NCI-H526 treated with DMSO at 0.1 percent for 48 hours (cell line): Measurements from ENCODE around the gene BLZF1.
A peak's percentile ranks its signal among the peaks of the same experiment; 100 is the strongest.
"Not testable (repeated sequence)": the region's sequence is repeated elsewhere in the genome, so short reads cannot be mapped to it uniquely, and the experiment has no call there.

Experiments
- DNase-seq: peaks from one replicate; lab custom pipeline; 2025; lab: John Stamatoyannopoulos, UW

BLZF1 gene

DNA sequence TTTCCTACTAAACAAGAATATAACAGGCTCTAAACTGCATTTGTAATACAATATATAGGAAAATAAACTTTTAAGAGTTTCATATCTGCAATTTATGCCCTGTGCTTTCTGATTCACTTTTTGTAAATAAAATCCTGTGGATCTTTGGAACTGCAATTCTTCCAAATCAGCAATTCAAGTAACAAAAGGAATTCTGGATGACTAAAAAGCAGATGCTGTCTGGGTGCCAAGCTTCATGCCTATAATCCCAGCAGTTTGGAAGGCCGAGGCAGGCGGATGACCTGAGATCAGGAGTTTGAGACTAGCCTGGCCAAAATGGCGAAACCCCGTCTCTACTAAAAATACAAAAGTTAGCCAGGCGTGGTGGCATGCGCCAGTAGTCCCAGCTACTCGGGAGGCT lies 6.7 kb upstream of the BLZF1 start:
- no peak for DNase-seq

DNA sequence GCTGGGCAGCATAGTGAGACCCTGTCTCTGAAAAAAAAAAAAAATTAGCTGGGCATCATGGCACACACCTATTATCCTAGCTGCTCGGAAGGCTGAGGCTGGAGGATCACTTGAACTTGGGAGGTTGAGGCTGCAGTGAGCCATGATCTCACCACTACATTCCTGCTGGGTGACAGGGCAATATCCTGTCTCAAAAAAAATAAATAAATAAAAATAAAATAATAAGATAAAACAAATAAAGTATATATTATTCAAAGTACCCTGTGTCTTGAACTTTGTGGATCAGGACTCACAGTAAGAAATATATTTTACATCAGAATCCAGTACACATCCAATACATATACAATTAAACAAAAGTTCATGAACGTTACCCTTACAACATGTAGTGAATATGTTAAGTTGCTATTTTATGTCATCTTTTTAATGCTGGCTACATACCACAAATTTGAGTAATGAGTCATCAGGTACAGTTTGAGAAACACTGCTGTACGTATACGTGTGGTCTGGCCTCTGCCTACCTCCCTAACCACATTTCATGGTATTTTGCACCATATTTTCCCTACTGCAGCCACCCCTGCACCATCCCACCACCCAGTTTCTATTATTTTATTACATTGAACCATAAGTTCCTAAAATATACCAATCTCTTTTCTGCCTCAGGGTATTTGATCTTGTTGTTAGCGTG lies 4.8 kb upstream of the BLZF1 start:
- DNase-seq: no peak

DNA sequence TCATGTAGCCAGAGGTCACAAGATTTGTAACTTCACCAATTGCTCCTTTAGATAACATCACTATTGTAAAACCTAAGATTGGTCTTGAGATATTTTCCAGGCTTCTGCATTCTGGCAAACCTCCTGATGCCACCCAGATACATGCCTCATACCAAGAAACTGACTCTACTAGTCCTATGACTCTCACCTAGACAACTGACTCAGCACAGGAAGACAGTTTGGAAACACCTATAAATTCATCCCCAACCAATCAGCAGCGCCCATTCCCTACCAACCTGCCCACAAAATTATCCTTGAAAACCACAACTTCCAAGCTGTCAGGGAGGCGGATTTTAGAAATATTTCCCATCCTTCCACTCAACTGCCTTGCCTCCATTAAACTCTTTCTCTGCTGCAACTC lies 3.0 kb upstream of the BLZF1 start:
- no peak for DNase-seq

DNA sequence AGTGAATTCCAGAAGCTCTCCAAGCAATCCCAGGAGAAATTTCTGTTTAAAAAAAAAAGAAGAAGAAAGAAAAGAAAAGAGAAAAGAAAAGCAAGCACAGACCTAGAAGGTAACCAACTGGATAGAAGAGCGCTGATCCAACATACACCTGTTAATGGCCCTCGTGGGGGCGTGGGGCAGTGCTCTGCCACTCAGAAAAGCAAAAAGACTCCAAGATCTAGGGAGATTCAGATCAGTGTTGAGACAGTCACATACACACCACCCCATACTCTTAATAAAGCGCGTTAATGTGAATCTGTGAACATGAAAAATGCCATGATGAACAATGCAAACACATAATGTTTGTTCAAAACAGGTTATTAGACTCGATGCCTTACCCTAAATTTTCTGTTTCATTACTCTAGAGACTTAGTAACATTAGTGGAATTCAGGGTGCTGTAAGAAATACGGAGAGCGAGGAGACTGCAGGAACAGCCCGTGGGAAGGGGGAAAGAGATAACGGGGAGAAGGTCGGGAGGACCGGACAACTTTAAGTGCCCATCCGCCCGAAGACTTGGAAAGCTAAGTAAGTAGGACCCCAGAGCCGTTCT lies 804 bp upstream of the BLZF1 start:
- no peak for DNase-seq

DNA sequence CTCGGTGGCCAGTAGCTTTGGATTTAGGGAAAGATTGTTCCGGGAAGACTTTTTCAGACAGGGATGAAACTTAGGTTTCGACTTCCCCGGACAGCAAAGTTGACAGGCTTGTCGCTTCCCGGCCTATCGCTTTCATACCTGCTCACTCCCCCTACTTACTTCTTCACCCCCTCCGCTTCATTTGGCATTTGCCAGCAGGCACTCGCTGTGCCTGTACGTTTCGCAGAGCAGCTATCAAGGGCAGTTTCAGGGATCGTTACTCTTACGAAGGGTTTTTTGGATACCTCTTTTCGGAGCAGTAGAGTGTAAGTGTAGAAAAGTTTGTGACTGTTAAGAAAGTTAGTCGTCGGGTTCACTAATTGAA lies 393 bp downstream of the BLZF1 start:
- no peak for DNase-seq

DNA sequence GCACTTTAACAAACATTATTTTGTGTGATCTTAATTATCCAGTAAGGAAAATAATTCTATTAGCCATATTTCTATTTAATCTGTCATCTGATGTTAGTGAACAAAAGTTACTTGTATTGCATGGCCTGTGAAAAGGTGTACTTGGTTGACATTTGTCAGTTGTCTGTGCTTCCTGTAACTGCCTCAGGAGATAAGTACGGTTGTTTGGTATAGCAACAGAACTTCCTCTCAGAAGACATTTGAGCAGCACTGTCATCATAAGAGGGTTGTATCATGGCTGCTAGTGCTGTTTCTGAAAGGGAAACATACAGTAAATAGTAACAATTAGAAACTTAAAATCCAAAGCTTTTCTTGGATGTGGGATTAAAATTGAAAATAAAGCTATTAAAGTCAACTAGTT lies 3.4 kb downstream of the BLZF1 start:
- no peak for DNase-seq

DNA sequence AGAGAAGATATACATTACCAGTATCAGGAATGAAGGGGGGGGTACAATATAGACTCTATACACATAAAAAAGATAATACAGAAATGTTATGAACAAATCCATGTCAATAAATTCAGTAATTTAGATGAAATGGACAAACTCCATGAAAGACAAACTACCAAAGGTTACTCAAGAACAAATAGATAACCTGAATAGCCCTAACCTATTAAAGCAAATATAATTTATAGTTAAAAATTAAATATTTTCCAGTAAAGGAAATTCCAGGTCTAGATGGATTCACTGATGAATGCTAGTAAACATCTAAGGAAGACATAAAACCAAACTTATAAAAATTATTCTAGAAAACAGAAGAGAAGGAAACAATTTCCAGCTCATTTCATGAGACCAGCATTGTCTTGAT lies 13.2 kb downstream of the BLZF1 start:
- DNase-seq: no peak

DNA sequence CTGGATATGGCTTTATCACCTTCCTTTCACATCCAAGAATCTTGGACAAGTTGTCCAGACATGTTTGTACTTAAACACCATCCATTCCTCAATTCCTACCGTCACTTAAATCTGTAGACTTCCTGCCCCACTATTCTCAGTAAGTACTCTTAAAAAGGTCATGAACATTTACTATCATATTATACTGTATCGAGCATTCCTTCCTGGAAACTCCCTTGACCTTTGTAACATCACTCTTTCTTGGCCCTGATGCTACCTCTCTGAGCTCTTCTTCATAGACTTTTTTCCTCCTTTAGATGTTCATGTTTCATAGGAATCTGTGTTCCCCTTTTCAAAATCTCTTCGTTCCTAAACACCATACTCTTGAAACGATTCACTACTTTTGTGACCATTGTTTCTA lies 15.5 kb downstream of the BLZF1 start:
- DNase-seq: no peak

DNA sequence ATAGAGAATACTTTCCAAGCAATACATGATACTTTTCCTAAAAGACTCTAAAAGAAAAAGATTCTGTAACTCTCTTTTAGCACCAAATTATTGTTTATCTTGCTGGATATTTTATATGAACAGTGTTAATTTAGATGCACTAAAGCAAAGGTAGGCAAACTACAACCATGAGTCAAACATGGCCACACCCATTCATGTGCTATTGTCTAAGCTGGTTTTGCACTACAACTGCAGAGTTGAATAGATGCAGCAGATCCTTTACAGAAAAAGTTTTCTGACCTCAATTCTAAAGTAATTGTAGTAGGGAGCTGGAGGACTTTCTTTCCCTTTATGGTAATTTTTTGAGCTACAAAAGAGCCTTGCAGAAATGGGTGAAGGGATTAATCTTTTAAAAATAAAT lies 19.4 kb downstream of the BLZF1 start:
- no peak for DNase-seq

DNA sequence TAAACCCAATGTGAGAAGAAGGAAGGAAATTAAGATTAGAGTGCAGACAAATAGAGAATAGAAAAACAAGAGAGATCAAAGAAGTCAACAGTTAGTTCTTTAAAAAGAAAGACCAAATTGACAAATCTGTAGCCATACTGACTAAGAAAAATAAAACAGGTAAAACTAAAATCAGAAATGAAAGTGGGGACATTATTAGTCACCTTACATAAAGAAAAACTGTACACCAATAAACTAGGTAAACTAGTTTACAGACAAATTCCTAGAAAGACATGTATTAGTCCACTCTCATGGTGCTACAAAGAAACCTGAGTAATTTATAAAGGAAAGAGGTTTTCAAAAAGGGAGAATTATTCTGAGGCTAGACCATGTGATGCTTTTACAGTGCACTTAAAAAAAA lies 22.3 kb downstream of the BLZF1 start:
- no peak for DNase-seq

DNA sequence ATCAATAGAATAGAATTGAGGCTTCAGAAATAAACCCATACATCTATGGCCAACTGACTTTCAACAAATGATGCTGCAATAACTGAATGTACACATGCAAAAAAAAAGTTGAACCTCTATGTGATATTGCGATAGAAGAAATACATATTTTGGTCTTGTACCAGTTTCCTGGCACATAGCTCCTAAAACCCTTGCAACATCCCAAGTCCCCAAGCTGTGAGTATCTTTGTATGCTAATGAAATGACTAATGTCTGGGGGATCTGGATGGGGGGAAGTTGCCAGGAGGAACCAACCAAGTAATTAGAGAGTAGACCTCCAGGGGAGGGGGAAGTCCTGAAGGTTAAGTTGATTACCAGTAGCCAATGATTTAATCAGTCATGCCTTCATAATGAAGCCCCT lies 24.4 kb downstream of the BLZF1 start:
- DNase-seq: no peak

DNA sequence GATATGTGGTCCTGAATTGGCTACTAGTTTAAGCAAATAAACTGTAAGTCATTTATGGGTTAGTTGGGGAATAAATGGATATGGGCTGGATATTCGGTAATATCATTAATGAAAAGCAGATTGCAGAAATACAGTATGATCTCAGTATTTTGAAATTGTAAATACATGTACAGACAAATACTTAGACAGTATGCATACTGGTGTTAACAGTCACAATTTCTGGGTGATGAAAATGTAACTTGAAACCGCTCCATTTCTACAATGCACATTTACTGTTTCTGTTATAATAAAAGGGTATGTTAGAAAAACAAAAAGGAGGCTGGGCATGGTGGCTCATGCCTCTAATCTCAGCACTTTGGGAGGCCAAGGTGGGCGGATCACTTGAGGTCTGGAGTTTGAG lies 28.0 kb downstream of the BLZF1 start:
- DNase-seq: no peak

DNA sequence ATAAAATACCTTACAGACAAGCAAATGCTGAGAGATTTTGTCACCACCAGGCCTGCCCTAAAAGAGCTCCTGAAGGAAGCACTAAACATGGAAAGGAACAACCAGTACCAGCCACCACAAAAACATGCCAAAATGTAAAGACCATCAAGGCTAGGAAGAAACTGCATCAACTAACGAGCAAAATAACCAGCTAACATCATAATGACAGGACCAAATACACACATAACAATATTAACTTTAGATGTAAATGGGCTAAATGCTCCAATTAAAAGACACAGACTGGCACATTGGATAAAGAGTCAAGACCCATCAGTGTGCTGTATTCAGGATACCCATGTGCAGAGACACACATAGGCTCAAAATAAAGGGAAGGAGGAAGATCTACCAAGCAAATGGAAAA lies 34.6 kb downstream of the BLZF1 start:
- not testable (repeated sequence) for DNase-seq

DNA sequence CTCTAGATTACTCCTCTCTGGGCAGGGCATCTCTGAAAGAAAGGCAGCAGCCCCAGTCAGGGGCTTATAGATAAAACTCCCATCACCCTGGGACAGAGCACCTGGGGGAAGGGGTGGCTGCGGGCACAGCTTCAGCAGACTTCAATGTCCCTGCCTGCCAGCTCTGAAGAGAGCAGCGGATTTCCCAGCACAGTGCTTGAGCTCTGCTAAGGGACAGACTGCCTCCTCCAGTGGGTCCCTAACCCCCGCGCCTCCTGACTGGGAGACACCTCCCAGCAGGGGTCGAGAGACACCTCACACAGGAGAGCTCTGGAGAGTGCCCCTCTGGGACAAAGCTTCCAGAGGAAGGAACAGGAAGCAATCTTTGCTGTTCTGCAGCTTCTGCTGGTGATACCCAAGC lies 40.3 kb downstream of the BLZF1 start:
- DNase-seq: not testable (repeated sequence)

DNA sequence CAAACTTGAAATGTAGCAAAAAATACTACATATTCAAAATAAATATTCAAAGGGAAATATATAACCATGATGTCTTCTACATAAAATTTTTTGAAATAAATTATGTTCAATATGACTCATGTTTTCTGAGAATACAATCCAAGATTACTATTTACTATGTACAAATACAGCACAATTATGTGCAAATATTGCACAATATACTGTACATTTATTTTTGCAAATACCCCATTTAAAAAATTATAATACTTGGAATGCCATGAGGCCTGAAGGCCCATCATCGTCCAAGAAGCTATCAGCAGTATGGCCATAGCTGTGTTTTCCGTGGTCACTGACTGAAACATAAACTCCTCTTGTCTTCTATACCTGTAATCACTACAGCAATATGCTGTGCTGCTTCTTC lies 47.0 kb downstream of the BLZF1 start:
- DNase-seq: no peak

DNA sequence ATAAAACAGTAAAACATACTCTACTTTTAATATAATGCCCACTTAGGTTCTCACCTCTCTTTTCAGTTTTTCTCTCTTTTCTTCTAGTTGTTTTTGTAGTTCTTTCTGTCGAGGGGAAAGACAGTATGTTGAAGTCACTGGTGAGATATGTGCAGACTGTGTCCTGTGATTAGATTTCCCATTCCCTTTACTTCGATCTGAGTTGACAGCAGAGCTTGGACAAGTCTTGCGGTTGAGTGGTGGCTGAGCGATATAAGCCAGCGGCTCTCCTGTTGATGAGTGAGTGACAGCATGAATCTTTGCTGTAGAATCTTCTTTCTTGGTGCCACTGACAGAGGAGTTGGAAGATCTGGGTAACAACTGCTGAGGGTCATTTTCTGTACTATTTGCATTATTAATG lies 53.3 kb downstream of the BLZF1 start:
- DNase-seq: no peak

DNA sequence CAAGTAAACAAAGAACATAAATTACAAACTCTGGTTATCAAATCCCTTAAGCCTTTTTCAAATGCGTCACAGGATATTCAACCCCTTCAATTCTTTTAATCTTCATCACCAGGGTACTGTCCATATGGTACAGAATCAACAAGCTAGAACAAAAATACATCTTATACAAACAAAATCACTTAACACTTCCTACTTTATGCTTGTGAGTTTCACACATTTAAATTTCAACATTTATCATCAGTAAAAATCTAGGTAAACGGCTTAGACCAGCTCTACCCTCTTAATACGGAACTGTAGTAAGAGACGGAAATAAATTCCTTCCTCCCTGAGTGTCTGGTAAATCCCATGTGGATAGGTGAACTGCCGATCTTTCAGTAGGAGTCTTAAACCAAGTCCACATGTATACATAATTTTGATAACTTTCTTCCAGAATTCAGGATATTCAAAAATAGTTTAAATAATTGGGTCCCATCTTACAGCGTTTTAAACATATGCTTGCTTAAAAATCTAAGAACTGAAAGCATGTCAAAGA lies 58.2 kb downstream of the BLZF1 start:
- peak; percentile 41 for DNase-seq

DNA sequence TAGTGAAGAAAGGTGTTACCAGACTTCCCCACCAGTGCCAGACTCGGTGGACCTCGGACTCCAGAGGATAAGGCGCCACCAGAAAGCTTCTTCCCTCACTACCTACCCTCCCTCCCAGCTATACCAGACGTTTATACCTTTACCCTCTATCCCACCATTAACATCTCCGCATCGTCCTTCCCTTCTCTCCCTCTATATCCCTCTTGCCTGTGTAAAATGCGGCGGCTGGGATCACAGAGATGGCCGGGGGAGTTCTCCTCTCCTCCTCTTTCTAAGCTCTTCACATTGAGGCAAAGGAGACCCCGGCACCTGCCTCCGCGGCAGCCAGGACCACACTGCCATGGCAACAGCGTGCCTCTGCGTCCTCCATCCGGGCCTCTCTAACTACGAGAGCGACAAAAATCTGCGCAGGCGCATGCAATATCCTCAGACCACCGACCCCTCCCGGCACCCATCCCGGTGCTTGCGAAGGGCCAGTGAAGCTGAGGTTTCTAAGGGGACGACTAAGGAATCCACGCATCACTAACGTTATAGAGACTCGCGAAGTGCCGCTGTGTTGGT lies 59.2 kb downstream of the BLZF1 start, which contains the start of gene CCDC181:
CCDC181 (minus strand) TSS at position 394 of the 561 bp plus-strand sequence. CDS start 2,547 bp downstream, outside the sequence.
- peak; percentile 92 for DNase-seq
